GM12878 (cell line): ENCODE results near the gene CDC27. TPM values are rescaled to one million over a fixed set of nuclear protein-coding genes. Genes with fewer than 3 reads are reported as not detected.
"Not testable (repeated sequence)": the region's sequence is repeated elsewhere in the genome, so short reads cannot be mapped to it uniquely, and the experiment has no call there.

ENCODE experiments used
- ATAC-seq: fragments of 200-7000 bp; cut with Tn5 transposase; 3 replicates; pipeline ENCODE4 v1.9.1; 2020; ENCODE audit warnings: mild to moderate bottlenecking, moderate library complexity
- BruUV-seq: library from RNA; stranded (reverse); fragments of 400-500 nt; replicated peaks from 2 replicates; lab custom pipeline; 2021; lab: Mats Ljungman, UMichigan
- CTCF ChIA-PET: fragments of 300-600 bp; sonication (Branson Sonifier 250); formaldehyde crosslinking; extraction: SDS; loops from one replicate; lab custom pipeline; 2021; ENCODE audit warnings: inconsistent platforms; lab: Yijun Ruan, JAX
- POLR2A ChIA-PET: fragments of 350-600 bp; formaldehyde crosslinking; extraction: SDS; loops from one replicate; lab custom pipeline; 2021; ENCODE audit warnings: inconsistent platforms; lab: Charles Lee
- RAD21 ChIA-PET: fragments of 300-600 bp; sonication (Branson Sonifier 250); formaldehyde crosslinking; loops from one replicate; lab custom pipeline; 2023; ENCODE audit warnings: antibody characterized with exemption; ENCODE audit not compliant: unreplicated experiment; lab: Charles Lee
- SMC1A ChIA-PET: fragments of 300-600 bp; sonication (Branson Sonifier 250); formaldehyde crosslinking; loops from one replicate; lab custom pipeline; 2023; ENCODE audit not compliant: unreplicated experiment, uncharacterized antibody; lab: Charles Lee
- DNase-seq: peaks from one replicate; pipeline ENCODE4 v3.0.0-alpha.2; 2011; ENCODE audit warnings: low read depth, low spot score
- FAIRE-seq: peaks from 3 replicates; lab custom pipeline; 2011; peaks lifted over from hg19 to GRCh38; lab: Jason Lieb, UNC
- H2AFZ ChIP-seq: 2 replicates; pipeline ENCODE4 v1.6.0; 2011; ENCODE audit warnings: low read depth, low read length, control low read depth; ENCODE audit not compliant: control insufficient read depth
- H3K27ac ChIP-seq: 2 replicates; pipeline ENCODE4 v1.5.1; 2011; ENCODE audit warnings: control low read depth; ENCODE audit not compliant: control insufficient read depth, insufficient read depth
- H3K27me3 ChIP-seq, 2 experiments: replicated peaks in 1 of 2; 2 replicates each; pipeline versions ENCODE4 v1.6.0 to v1.6.1; 2011; ENCODE audit warnings: low read length in 1 of 2; ENCODE audit not compliant: control insufficient read depth in 2 of 2, insufficient read depth in 2 of 2
- H3K36me3 ChIP-seq, 2 experiments: 2 replicates each; pipeline ENCODE4 v1.5.1; 2011; ENCODE audit warnings: low read length in 1 of 2; ENCODE audit not compliant: control insufficient read depth in 2 of 2, insufficient read depth in 2 of 2
- H3K4me1 ChIP-seq: 2 replicates; pipeline ENCODE4 v1.6.1; 2011; ENCODE audit warnings: mild to moderate bottlenecking, low read length, moderate library complexity, mixed read lengths; ENCODE audit not compliant: control insufficient read depth, insufficient read depth
- H3K4me2 ChIP-seq: 2 replicates; pipeline ENCODE4 v1.6.0; 2011; ENCODE audit warnings: control low read depth; ENCODE audit not compliant: control insufficient read depth, insufficient read depth
- H3K4me3 ChIP-seq: fragments of 200-600 bp; sonication (generic); 2 replicates; pipeline ENCODE4 v1.5.1; 2016
- H3K79me2 ChIP-seq: 2 replicates; pipeline ENCODE4 v1.6.0; 2011; ENCODE audit warnings: low read length; ENCODE audit not compliant: control insufficient read depth, insufficient read depth
- H3K9ac ChIP-seq: 2 replicates; pipeline ENCODE4 v1.8.0; 2011; ENCODE audit warnings: low read length, control low read depth, mixed read lengths; ENCODE audit not compliant: control insufficient read depth, insufficient read depth
- H3K9me3 ChIP-seq: replicated peaks from 3 replicates; pipeline ENCODE4 v1.5.1; 2011; ENCODE audit warnings: mild to moderate bottlenecking, low read length; ENCODE audit not compliant: control insufficient read depth, insufficient read depth
- H4K20me1 ChIP-seq: 2 replicates; pipeline ENCODE4 v1.6.0; 2011; ENCODE audit not compliant: control insufficient read depth, insufficient read depth
- WGBS: methylation state at CpG from one replicate; pipeline ENCODE4 v1.1.6; 2016; ENCODE audit warnings: low lambda C conversion rate; ENCODE audit not compliant: insufficient replicate concordance, insufficient coverage; ENCODE audit errors: missing lambda C conversion rate; 5-methylcytosine and 5-hydroxymethylcytosine counted together
- in situ Hi-C: fragments of 300-500 bp; cut with MboI; formaldehyde crosslinking; loops from 9 replicates; pipeline ENCODE4 v1.14.3; 2018; ENCODE audit warnings: mixed read lengths
- intact Hi-C: fragments of 100-400 bp; cut with micrococcal nuclease; formaldehyde crosslinking; loops from one replicate; pipeline ENCODE4 v1.14.2; 2022; ENCODE audit not compliant: unreplicated experiment
- polyA plus RNA-seq, 11 experiments: library from polyadenylated mRNA; depleted of rRNA in 4 of 11; unstranded in 6 of 11; stranded (reverse) in 5 of 11; fragments of >200 nt; fragmentation: Nextera tagmentation in 4 of 11; fragmentation: Illumina TruSeq in 1 of 11; extraction: Ambion mirVana in 4 of 11; extraction: Trizol in 1 of 11; gene quantifications; 1 replicate in 1 of 11; 2 replicates in 10 of 11; pipeline versions ENCODE4 v1.2.1 to v1.2.3, GENCODE V29; 2011 to 2016; ENCODE audit warnings: inconsistent platforms in 2 of 11, missing spikeins in 2 of 11, low read depth in 1 of 11
- total RNA-seq, 4 experiments: library from RNA; depleted of rRNA in 3 of 4; stranded (reverse); fragments of >200 nt in 3 of 4; fragmentation: Illumina TruSeq in 1 of 4; extraction: Trizol in 1 of 4; gene quantifications; 2 replicates each; pipeline versions ENCODE4 v1.2.1 to v1.2.3, GENCODE V29; 2013 to 2021

CDC27 gene
- total and polyA plus RNA-seq, 10 of the 15 experiments (the other 5 are each of a cell fraction or from before 2014, with no cell fraction given) = 23.2 to 138 (median 97.8) TPM

- ATAC-seq, H3K4me2 ChIP-seq, SMC1A ChIA-PET, POLR2A ChIA-PET, H3K36me3 ChIP-seq, H2AFZ ChIP-seq, intact Hi-C loops, FAIRE-seq, RAD21 ChIA-PET, H3K4me3 ChIP-seq, H3K9ac ChIP-seq, H4K20me1 ChIP-seq, BruUV-seq, CTCF ChIA-PET, H3K9me3 ChIP-seq, in situ Hi-C loops, H3K4me1 ChIP-seq, H3K27me3 ChIP-seq, H3K27ac ChIP-seq, DNase-seq, H3K79me2 ChIP-seq: not testable (repeated sequence)
- WGBS = 0% methylated on average over 1 of the region's 1 CpG
These were observed 114.7 kb downstream of the CDC27 start for GRCh38 chr17:47074361-47074760.

DNA sequence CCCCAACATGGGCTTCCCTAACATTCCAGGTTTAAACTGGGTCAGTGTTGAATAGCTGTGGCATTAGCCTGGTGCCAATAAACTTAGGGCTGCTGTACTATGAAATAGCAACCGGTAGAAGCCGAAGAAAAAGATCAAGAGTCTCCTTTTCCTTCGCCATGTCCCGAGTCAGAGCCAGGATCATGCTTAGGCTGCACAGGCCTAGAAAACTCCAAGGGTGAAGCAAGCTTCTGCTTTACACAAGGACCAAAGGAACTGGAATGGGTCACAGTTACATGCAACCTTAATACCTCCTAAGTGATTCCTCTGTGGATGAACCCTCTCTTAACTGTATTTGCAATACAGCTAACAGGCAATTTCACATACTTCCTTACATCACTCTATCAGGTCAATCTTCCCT, 115.5 kb downstream of the CDC27 start:
- H3K79me2 ChIP-seq, H3K9ac ChIP-seq, SMC1A ChIA-PET, FAIRE-seq, H3K4me1 ChIP-seq, POLR2A ChIA-PET, BruUV-seq, H3K27ac ChIP-seq, H3K36me3 ChIP-seq, intact Hi-C loops, H4K20me1 ChIP-seq, DNase-seq, ATAC-seq, CTCF ChIA-PET, H3K4me2 ChIP-seq, H3K4me3 ChIP-seq, in situ Hi-C loops, H3K27me3 ChIP-seq, H2AFZ ChIP-seq, RAD21 ChIA-PET, H3K9me3 ChIP-seq: not testable (repeated sequence)
- 98% methylated on average over 4 of the region's 4 CpGs for WGBS
